ENCODE results near the gene ARAP1.

DNA sequence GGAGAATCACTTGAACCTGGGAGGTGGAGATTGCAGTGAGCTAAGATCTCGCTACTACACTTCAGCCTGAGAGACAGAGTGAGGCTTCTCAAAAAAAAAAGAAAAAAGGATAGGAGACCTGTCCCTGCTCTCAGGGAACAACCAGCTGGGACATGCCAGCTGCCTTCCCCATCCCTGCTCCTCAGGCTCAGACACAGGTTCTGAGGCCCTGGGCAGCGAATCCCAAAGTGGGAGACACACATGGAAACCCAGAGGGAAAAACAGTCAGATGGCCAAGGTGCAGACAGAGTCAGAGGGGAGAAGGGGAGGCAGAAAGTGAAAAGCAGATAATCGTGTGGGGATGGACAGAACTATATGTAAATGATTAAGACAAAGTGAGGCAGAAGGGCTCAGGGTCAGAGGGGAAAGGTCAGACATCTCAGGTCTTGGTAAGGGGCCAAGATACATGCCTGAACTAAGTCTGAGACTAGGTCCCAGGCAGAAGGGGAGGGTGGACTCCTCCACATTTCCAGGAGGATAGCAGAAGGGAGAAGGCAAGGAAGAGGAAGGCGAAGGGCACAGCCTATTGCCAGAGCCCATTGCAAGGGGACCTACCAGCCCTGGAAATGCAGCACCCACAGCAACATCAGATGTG is 27.4 kb upstream of the ARAP1 start:
- TF ChIP-seq, protein P1, sequence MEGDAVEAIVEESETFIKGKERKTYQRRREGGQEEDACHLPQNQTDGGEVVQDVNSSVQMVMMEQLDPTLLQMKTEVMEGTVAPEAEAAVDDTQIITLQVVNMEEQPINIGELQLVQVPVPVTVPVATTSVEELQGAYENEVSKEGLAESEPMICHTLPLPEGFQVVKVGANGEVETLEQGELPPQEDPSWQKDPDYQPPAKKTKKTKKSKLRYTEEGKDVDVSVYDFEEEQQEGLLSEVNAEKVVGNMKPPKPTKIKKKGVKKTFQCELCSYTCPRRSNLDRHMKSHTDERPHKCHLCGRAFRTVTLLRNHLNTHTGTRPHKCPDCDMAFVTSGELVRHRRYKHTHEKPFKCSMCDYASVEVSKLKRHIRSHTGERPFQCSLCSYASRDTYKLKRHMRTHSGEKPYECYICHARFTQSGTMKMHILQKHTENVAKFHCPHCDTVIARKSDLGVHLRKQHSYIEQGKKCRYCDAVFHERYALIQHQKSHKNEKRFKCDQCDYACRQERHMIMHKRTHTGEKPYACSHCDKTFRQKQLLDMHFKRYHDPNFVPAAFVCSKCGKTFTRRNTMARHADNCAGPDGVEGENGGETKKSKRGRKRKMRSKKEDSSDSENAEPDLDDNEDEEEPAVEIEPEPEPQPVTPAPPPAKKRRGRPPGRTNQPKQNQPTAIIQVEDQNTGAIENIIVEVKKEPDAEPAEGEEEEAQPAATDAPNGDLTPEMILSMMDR (IDR thresholded peaks at IDR 0.05) = no peak
- TF ChIP-seq EZH2 (IDR thresholded peaks at IDR 0.05) (no peak), EZH2phosphoT487 (IDR thresholded peaks at IDR 0.05) (no peak)
